RPMI8226 (cell line): ENCODE results near the gene LOXHD1.
A peak's percentile ranks its signal among the peaks of the same experiment; 100 is the strongest.

Source experiments
- DNase-seq: peaks from one replicate; pipeline ENCODE4 v3.0.0-alpha.2; 2015

The LOXHD1 gene

GRCh38 chr18:46625069-46625468 is 32.0 kb downstream of the LOXHD1 start:
- DNase-seq = no peak

- DNase-seq = no peak
Observed at GRCh38 chr18:46624127-46624526, 32.9 kb downstream of the LOXHD1 start.

GRCh38 chr18:46623541-46623940 is 33.5 kb downstream of the LOXHD1 start:
- DNase-seq = peak; percentile 26

GRCh38 chr18:46622999-46623398 is 34.0 kb downstream of the LOXHD1 start:
- DNase-seq = peak; percentile 11

- no peak for DNase-seq
Observed at GRCh38 chr18:46622451-46622850, 34.6 kb downstream of the LOXHD1 start.

GRCh38 chr18:46621871-46622270 is 35.1 kb downstream of the LOXHD1 start:
- DNase-seq = no peak

GRCh38 chr18:46621111-46621766 is 35.8 kb downstream of the LOXHD1 start:
- no peak for DNase-seq

- DNase-seq = no peak
Observed at GRCh38 chr18:46619559-46619958, 37.5 kb downstream of the LOXHD1 start.

GRCh38 chr18:46615720-46616119 is 41.3 kb downstream of the LOXHD1 start:
- DNase-seq = no peak

- DNase-seq = no peak
Observed at GRCh38 chr18:46609048-46609447, 48.0 kb downstream of the LOXHD1 start.

- no peak for DNase-seq
Observed at GRCh38 chr18:46607926-46608325, 49.1 kb downstream of the LOXHD1 start.

GRCh38 chr18:46601141-46601805 is 55.7 kb downstream of the LOXHD1 start:
- no peak for DNase-seq

- DNase-seq = peak; percentile 26
Observed at GRCh38 chr18:46596119-46596518, 60.9 kb downstream of the LOXHD1 start.

- no peak for DNase-seq
Observed at GRCh38 chr18:46591783-46592391, 65.1 kb downstream of the LOXHD1 start.

- no peak for DNase-seq
Observed at GRCh38 chr18:46590103-46590502, 66.9 kb downstream of the LOXHD1 start.

- DNase-seq = no peak
Observed at GRCh38 chr18:46588971-46589660, 67.9 kb downstream of the LOXHD1 start.

- no peak for DNase-seq
Observed at GRCh38 chr18:46587600-46587999, 69.4 kb downstream of the LOXHD1 start.

- DNase-seq = no peak
Observed at GRCh38 chr18:46583711-46584110, 73.3 kb downstream of the LOXHD1 start.

GRCh38 chr18:46581648-46582047 is 75.4 kb downstream of the LOXHD1 start:
- DNase-seq = no peak

- DNase-seq = no peak
Observed at GRCh38 chr18:46578987-46579386, 78.0 kb downstream of the LOXHD1 start.

GRCh38 chr18:46577546-46577945 is 79.5 kb downstream of the LOXHD1 start:
- DNase-seq = no peak

- no peak for DNase-seq
Observed at GRCh38 chr18:46575851-46576250, 81.2 kb downstream of the LOXHD1 start.

GRCh38 chr18:46574743-46575115 is 82.3 kb downstream of the LOXHD1 start:
- DNase-seq = no peak
